GM12864 (cell line): Measurements from ENCODE around the gene TNIP1.

Experiments used
- DNase-seq: peaks from one replicate; pipeline ENCODE4 v3.0.0-alpha.2; 2011; ENCODE audit warnings: low read depth
- H3K4me3 ChIP-seq: 2 replicates; pipeline ENCODE4 v1.5.1; 2011; ENCODE audit warnings: mild to moderate bottlenecking, low read depth, low read length, control low read depth
- TF ChIP-seq, protein P1 (sequence below): IDR thresholded peaks from 2 replicates; pipeline ENCODE4 v1.5.1; 2011; ENCODE audit warnings: low read depth, mild to moderate bottlenecking, moderate library complexity, low read length, control low read depth, inconsistent platforms; ENCODE audit errors: missing control alignments

TNIP1 gene

GRCh38 chr5:151123897-151124751 lies 43.3 kb upstream of the TNIP1 start:
- DNase-seq: peak; percentile 80
- H3K4me3 ChIP-seq: no peak overlapping the region; the same call in 1 of the 2 replicates
- TF ChIP-seq, protein P1, sequence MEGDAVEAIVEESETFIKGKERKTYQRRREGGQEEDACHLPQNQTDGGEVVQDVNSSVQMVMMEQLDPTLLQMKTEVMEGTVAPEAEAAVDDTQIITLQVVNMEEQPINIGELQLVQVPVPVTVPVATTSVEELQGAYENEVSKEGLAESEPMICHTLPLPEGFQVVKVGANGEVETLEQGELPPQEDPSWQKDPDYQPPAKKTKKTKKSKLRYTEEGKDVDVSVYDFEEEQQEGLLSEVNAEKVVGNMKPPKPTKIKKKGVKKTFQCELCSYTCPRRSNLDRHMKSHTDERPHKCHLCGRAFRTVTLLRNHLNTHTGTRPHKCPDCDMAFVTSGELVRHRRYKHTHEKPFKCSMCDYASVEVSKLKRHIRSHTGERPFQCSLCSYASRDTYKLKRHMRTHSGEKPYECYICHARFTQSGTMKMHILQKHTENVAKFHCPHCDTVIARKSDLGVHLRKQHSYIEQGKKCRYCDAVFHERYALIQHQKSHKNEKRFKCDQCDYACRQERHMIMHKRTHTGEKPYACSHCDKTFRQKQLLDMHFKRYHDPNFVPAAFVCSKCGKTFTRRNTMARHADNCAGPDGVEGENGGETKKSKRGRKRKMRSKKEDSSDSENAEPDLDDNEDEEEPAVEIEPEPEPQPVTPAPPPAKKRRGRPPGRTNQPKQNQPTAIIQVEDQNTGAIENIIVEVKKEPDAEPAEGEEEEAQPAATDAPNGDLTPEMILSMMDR: no peak

DNA sequence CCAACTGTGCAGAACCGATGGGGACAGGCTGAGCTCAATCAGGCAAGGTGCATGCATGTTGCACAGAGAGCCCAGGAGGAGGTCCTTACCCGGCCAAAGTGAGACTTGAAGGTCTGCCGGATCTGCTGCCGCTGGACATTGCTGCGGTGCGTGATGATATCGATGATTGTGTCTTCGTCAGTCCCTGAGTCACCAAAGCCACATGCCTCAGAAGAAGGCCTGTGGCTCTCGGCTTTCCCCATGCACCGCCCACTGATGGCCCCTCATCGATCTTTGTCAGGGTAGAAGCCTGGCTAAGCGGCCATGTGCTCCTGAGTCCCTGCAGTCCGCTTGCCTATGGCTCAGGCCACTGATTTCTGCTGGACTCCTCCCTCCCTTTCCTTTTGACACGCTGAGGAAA lies 42.0 kb upstream of the TNIP1 start:
- no peak overlapping the region for H3K4me3 ChIP-seq
- DNase-seq: no peak
- TF ChIP-seq, protein P1: no peak

DNA sequence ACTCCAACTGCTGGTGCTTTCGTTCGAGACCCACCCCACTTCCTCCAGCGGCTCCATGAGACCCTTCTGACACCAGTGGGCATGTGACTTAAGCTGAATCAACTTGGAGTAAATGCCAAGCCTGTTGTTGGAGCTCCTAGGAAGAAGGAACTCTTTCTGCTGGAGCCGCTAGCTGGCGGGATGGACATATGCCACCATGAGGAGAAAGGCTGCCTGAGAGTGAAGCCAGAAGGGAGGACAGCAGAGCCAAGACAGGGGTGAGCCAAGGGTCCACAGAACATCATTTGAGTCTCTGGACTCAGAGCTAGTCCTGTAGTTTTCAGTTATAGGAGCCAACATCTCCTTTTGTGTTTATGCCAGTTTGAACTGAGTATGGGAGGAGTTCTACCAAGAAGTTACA lies 40.8 kb upstream of the TNIP1 start:
- TF ChIP-seq, protein P1: no peak
- no peak overlapping the region for H3K4me3 ChIP-seq
- DNase-seq: no peak

GRCh38 chr5:151121095-151121494 lies 40.3 kb upstream of the TNIP1 start:
- TF ChIP-seq, protein P1: no peak
- H3K4me3 ChIP-seq: no peak overlapping the region
- no peak for DNase-seq

- TF ChIP-seq, protein P1: no peak
- no peak overlapping the region for H3K4me3 ChIP-seq
Measured at GRCh38 chr5:151118913-151119575, 38.2 kb upstream of the TNIP1 start.

DNA sequence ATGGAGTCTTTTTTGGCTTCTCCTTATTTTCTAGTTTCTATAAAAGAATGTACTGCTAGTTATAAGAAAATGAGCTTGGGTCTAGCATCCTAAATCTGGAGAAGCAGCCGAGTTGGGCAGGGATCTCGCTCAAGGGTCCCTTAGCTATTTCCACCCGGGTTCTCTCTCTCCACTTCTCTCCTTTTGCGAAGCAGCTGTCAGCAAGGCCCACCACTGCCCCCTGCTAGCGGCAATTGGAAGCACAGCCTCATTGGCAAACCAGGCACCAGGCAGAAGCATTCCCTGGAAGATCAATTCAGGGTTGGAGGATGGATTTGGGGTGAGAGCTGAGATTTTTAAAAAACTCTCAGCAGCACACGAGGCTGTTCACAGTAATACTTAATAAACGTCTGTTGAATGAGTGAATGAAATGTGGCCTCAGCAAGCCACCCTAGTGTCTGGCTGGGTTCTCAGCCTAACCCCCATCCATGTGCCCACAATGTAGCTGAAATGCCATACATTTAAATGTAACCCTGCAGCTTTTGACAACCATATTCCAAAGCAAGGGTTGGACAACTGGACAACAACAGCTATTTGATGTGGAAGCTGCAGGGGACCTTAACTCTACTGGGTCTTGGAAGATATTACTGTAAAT lies 34.6 kb upstream of the TNIP1 start:
- TF ChIP-seq, protein P1: peak; percentile 96
- H3K4me3 ChIP-seq: no peak overlapping the region
- no peak for DNase-seq

More at GRCh38 chr5:151118913-151119575, 38.2 kb upstream of the TNIP1 start:
- DNase-seq: no peak
